ENCODE results near the gene CNNM3.
"Not testable (repeated sequence)": the region's sequence is repeated elsewhere in the genome, so short reads cannot be mapped to it uniquely, and the experiment has no call there.

CNNM3 gene

DNA sequence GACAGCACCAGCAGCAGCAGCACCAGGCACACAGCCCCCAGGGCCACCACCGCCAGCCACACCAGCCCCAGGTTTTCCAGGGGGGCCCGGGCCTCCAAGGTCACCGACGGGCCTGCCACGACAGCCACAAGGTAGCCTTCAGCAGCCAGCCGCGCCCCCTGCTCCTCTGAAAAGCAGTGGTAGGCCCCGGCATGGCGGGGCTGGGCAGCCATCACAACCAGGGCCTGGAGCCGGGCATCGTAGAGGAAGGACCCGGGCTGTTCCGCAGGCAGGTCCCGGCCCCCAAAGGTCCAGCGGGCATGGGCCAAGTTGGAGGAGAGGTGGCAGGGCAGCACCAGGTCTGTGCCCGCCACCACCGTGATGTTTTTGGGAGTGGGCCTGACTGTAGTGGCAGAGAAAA lies 45.0 kb downstream of the CNNM3 start:
- DNase-seq (ENCODE audit: low spot score): no peak

GRCh38 chr2:96863056-96863455 lies 47.0 kb downstream of the CNNM3 start:
- not testable (repeated sequence) for DNase-seq (ENCODE audit: low spot score)

GRCh38 chr2:96863575-96864342 lies 47.7 kb downstream of the CNNM3 start:
- no peak for DNase-seq (ENCODE audit: low spot score)

GRCh38 chr2:96864343-96865091 lies 48.4 kb downstream of the CNNM3 start:
- DNase-seq (ENCODE audit: low spot score): no peak

- DNase-seq (ENCODE audit: low spot score): no peak
Measured at GRCh38 chr2:96865654-96866053, 49.6 kb downstream of the CNNM3 start.

DNA sequence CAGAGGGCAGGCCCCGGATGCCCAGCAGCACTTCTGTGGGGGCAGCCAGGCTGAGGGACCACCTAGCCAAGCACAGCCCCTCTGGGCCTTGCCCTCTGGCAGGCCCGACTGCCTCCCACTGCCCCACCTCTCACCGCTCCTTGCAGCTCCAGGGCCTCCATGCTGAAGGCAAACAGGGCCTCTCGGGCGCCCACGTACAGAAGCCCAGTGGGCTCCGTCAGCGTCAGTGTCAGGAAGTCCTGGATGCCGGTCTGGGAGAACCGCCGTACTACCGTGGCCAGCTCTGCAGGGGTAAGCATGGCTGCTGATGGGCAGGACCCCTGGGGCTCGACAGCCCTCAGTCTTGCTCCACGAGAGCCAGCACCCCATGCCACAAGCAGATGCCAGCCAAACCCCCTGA lies 50.1 kb downstream of the CNNM3 start:
- DNase-seq (ENCODE audit: low spot score): no peak

DNA sequence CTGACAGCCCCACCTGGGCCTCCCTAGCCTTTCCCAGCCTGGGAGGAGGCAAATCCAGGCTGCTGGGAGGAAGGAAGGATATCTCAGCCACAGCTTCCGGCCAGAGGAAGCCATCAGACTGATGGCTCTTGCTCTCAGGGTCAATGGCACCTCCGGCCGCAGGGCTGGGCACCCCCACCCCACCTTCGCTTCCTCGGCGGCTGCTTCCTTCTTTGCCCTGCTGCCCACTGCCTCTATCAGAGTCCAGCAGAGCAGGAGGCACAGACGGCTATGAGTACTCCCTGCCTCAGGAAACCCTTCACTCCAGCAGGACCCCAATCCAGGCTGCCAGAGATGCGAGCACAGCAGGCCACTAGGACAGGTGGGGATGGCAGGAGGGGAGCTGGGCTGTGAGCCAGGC lies 50.5 kb downstream of the CNNM3 start:
- DNase-seq (ENCODE audit: low spot score): no peak

DNA sequence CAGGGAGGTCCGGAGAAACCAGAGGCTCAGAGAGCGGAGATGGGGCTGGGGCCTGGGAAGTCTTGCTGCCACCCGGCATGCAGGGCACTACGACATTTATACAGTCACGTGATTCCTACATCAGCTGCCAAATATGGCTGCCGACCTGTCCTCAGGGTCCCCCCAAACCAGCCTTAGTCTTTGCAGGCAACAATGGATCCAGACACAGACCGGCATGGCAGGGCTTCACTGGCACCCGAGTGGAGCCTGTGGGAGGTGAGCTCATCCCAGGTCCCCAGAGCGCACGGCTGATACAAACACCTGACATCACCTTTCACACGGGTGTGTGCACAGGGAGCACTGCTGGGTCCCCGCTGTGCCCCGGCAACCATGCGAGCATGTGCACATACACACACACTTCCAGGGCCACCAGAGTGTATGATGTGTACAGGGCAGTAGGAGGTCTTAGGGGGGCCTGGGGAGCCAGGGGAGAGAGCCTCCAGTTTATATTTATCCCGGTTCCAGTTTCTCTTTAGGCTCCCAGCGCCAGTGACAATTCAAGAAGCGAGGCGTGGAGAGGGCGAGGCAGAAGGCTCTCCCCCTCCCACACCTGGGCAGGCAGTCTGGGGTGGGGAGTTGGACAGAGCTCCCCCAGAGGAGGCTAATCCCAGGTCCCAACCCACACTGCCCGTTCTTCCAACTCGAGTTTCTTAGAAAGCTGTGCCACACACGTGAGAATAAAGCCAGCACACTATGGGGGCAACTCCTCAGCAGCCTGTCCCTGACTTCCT lies 51.1 kb downstream of the CNNM3 start:
- no peak for DNase-seq (ENCODE audit: low spot score)

- no peak for DNase-seq (ENCODE audit: low spot score)
Measured at GRCh38 chr2:96867756-96868554, 51.9 kb downstream of the CNNM3 start.

DNA sequence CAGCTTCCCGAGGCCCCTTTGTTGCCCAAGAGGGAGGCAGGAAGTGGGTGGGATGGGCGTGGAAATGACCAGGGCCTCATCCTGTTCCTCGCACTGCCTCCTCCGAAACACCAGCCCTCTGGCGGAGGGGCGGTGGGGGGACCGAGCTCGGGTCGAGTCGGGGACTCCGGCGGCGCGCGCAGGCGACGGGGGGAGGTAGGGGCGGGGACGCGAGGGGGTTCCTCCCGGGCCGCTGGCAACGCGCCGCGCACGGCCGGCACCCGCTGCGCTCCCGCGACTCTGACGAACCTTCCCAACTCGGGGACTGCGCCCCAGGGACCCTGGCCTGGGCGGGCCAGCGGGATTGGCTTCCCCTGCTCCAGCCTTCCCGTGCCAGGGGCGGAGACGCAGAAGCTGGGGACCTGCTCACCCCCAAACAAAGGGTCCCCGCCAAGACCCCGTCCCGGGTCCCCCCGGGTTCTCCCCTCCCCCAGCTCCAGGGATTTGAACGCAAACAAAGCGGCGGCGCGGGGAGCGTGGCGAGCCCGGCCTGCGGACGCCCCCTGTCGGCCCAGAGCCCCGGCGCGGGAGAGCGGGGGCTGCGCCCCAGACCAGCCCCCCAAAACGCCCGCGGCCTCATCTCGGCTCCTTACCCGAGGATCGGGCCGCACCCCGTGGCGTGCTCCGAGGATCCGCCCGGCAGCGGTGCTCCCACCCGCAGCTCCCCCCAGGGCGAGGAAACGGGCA lies 52.6 kb downstream of the CNNM3 start:
- DNase-seq (ENCODE audit: low spot score): peak; percentile 87

GRCh38 chr2:96869281-96869821 lies 53.3 kb downstream of the CNNM3 start:
- no peak for DNase-seq (ENCODE audit: low spot score)

- DNase-seq (ENCODE audit: low spot score): no peak
Measured at GRCh38 chr2:96869822-96870625, 54.0 kb downstream of the CNNM3 start, which contains the start of gene SEMA4C. Gene SEMA4C (minus strand): TSS chr2:96870080. CDS start chr2:96867886, 2,194 bp downstream.

GRCh38 chr2:96870626-96871255 lies 54.7 kb downstream of the CNNM3 start:
- DNase-seq (ENCODE audit: low spot score): no peak

- no peak for DNase-seq (ENCODE audit: low spot score)
Measured at GRCh38 chr2:96872591-96873349, 56.7 kb downstream of the CNNM3 start.

DNA sequence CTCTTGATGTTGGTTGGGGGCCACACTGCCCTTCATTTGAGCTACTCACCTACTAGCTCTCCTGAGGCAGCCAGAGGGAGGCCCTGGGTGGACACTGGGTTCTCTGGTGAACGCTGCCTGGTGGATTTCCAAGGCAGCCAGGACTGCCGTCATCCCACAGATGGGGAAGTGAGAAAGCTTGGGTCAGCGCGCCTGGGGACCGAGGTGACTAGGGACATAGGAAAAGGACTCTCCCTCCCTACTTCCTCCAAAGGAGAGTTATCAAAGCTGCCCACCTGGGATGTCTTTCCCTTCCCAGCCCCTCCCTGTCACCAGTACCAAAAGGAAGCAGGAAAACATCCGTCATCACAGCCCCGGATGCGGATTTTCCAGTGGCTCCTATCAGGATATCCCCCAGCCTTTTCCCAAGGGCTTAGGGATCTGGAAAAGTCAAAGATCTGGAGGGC lies 57.6 kb downstream of the CNNM3 start:
- peak; percentile 39 for DNase-seq (ENCODE audit: low spot score)

DNA sequence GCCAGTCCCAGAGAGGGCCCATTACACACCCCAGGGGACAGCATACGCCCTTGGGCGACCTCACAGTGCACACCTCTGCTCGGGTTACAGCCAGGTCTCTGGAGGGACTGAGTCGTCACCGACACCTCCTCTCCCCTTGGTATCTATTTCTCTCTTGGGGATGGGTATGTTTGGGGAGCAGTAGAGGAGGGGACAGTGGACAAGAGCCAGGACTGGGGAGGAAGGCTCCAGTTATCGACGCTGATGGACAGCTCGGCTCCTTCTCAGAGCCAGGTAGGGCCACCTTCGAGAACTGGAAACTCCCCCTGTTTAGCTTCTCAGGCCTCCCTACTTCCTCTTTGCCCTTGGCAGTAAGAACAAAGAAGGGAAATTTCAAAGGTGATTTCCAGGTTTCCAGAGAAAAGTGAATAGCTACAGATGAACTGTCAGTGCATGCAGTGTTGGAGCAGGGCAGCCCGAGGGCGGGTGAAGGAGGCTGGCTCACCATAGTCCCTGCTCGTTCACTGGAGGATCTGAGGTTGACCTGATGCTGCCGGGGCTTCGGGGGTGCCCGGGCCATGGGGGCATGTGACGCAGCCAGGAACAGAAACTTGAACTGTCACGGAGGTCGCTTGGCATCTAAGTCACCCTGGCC lies 58.2 kb downstream of the CNNM3 start:
- DNase-seq (ENCODE audit: low spot score): no peak

DNA sequence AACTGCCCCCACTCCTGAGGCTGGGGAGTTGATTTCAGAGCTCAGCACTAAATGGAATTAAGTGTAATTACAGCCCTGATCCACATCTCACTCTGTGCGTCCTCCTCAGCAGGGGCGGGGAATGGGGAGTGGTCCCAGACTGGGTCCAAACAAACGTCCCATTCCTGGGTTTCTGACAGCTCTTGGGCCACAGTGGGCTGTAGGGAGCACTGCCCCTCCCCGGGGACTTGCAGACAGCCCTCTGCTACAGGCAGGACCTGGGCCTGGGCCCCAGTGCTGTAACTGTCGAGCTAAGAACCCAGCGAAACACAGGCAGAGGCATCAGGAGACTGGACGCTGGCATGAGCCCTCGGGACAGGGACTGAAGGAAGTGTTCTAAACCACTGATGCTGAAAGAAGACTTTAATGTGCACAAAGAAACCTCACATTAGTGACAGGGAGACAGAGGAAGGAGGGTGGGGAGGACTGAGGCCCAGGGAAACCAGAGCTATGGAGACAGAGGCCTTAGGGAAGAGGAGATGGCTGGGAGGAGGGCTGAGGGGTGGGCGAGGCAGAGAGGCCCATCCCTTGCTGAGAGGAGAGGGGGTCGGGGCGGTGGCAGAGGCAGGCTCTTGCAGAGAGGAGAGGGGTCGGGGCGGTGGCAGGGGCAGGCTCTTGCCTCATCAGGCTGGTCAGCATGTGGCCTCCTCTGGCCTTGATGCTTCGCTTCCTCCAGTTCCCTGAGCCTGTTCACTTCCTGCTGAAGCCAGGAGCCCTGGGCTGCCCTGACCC lies 59.6 kb downstream of the CNNM3 start:
- peak; percentile 89 for DNase-seq (ENCODE audit: low spot score)

All from SK-N-DZ (cell line).